NCI-H1417 (cell line): ENCODE results near the gene SPATA31C2.
"Not testable (repeated sequence)": the region's sequence is repeated elsewhere in the genome, so short reads cannot be mapped to it uniquely, and the experiment has no call there.

Experiments used
- DNase-seq, 3 experiments: peaks; one replicate each; lab custom pipeline; 2025; lab: John Stamatoyannopoulos, UW

SPATA31C2 gene

DNA sequence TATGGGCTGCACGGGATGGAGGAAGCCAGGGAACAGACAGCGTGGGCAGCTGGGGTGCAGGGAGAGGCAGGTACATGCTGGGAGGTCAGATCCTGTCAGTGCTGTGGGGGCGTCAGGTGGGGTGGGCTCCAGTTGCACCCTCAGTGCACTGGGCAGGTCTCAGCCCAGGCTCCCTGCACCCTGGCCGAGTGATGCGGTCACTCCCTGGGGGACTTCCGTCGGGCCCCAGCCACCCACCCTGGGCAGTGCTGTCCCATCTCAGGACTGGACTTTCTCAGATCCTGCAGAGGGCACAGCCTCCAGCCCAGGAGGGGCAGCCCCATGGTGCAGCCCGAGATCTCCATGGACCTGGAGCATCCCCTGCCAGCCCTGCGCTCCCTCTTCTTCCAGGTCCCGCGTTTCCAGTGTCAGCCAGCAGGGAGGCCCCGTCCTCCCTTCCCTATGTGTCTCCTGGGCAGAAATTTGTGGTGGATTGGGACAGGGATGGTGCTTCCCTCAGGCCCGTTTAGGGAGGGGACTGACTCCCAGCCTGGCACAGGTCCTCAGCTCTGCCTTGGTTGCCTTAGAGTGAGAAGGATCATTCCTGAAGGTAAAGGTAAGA is 10.5 kb downstream of the SPATA31C2 start:
- not testable (repeated sequence) for DNase-seq

DNA sequence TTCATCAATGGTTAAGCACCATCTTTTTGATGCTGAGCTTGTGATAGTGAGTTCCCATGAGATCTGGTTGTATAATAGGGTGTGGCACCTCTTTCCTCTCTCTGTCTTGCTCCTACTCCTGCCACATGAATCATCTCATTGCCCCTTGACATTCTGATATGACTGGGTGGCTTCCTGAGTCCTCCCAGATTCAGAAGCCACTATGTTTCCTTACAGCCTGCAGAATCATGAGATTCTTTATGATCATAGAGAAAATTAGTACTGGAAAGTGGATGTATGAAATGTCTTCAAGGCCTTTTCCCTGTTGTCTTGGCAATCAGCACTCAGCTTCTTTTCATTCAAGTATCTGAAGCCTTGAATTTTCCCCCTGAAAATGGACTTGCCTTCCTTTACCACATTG is 14.9 kb downstream of the SPATA31C2 start:
- not testable (repeated sequence) for DNase-seq

DNA sequence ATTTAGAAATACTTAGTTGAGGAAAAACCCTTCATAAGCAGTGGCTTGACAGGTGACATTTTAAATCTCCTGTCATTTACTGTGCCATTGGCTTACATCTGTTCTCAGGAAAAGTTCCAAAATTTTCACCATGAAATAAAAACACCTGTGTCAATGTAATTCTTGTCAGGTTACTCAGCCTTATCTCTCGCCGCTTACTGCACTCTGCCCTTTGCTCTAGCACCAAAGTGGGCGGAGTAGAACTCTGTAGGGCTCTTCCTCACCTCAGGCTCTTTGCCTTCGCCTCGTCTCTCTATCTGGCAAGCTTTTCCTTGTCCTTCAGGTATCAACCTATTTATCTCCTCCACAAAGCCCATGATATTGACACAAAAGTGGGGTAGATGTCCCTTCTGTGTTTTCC is 20.2 kb downstream of the SPATA31C2 start:
- DNase-seq: not testable (repeated sequence)

DNA sequence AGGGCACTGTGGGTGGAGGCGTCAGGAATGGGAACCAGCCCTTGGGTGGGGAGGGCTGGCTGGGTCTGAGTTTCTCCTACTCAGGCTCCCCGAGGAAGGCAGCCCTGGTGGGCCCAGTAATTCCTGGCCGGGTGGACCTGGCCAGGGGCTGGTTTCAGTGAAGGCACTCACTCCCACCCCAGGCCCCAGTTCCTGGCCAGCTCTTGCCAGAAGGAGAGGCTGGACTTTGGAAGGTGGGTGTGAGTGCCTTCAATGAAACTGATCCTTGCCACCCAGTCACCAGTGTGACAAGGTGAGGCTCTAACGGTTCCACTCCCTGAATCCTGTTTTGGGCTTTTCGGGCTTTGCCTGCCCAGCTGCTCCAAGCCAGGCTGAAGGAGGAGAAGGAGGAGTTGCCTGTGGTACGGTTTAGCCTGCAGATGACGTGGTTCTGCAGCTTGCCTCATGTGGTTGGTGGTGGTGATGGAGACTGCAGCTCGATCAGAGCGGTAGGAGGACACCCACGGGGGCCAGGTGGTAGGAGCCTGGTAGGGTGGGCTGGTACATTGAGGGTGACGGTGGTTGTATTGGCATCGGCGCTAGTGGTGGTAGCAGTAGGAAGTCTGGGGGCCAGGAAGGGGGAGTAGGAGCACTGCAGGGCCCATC is 23.2 kb downstream of the SPATA31C2 start:
- not testable (repeated sequence) for DNase-seq

DNA sequence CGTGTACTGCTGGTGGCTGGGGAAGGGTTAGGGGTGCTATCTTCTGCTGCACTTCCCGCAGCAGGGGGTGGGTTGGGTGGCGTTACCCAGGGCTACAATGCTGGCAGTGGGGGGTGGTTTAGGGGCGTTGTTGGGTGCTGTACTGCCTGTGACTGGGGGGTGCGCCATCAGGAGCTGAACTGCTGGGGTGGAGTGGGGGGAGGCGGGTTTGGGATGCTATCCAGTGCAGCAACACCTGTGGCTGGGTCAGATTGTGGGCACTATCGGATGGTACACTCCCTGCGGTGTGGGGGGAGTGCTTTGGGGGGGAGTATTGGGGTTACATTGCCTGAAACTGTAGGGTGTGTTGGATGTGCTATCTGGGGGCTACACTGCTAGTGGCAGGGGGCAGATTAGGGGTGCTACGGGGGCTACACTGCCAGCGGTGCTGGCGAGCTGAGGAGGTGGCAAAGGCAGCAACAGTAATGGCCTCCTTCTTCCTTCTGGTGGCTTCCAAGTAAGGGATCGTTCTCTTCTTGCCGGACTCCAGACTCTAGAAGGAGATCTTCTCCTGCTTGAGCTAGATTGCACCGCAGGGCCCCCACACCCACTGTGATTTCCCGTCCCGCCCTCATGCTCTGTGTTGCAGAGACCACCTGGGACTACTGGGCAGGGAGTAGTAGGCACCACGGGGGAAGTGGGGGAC is 23.9 kb downstream of the SPATA31C2 start:
- not testable (repeated sequence) for DNase-seq

DNA sequence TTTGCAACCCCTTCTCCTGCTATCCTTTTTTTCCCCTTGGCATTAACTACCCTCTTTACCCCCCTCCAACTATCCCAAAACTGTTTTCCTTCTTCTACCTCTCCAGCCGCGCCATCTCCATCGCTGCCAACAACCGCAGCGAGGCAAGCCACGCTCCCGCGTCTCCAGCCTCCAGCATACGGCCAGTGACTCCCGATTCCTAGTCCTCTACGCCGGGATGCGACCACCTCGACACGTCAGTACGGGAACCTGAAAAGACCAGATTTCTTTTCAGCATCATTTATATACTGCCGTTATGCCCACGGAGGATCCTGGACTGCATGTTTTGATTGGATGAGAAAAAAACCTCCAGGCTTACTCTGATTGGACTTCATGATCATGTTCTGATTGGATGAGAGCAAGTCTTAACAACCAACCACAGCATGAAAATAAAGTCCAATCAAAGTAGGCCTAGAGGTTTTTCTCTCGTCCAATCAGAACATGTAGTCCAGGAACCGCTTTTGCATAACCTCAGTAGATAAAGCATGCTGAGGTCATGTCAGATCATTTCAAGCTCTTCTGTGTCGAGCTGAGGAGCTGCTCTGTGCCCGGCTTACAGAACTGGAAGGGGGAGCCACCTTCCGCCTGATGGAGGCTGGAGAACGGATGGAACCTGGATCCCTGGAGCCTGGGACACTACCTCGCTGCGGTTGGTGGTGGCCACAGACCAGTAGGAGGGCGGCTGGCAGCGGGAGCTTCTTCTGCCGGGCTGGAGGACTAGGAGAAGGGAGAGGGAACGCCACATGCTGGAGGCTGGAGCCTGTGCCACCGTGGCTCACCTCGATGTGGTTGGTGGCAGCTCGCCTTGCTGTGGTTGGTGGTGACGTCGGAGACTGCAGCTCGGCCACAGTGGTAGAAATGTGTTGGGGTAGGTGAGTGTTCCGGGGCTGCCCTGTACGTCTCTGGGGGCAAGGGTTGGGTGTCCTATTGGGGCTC is 24.8 kb downstream of the SPATA31C2 start:
- not testable (repeated sequence) for DNase-seq

DNA sequence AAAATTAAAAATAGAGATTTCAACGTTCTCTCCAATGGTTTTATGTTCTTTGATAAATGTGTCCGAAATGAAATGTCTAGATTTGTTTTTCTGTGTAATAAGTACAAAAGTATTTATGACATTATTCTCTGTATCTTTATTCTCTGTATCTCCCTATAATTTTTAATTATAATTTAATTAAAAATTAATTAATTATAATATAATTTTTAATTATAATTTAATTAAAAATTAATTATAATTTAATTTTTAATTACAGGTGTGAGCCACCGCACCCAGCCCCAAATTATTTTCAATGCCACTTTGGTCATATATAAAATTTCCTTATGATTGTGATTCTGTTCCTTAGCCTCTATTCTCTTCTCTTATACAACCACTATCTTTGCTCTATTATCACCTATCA is 28.2 kb downstream of the SPATA31C2 start:
- DNase-seq: no peak

DNA sequence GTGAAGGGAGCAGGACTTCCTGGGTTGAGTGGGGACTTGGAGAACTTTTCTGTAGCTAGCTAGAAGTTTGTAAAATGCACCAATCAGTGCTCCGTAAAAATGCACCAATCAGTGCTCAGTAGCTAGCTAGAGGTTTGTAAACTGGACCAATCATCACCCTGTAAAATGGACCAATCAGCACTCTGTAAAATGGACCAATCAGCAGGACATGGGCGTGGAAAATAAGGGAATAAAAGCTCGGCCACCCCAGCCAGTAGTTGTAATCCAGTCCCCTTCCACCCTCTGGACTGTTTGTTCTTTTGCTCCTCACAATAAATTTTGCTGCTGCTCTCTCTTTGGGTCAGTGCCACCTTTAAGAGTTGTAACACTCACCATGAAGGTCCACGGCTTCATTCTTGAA is 29.5 kb downstream of the SPATA31C2 start:
- no peak for DNase-seq

DNA sequence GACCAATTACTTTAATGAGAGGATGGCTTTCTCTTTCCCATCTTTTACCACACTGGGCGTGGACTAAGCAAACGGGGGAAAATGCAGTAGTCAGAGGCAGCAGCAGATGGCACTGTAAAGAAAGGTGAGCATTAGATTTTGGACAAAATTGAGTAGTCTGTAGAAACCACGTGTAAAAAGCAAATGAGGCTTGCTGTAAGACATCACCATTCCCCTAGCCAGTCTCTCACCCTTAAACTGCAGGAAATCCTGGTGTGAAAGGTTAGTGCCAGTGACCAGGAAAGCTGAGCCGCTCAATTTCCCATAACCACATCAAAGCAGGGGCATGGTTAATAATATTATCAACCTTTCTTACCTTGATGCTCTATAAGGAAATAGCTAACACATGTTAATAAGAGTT is 31.8 kb downstream of the SPATA31C2 start:
- DNase-seq: peak in 1 of 3 experiments; percentile 26

DNA sequence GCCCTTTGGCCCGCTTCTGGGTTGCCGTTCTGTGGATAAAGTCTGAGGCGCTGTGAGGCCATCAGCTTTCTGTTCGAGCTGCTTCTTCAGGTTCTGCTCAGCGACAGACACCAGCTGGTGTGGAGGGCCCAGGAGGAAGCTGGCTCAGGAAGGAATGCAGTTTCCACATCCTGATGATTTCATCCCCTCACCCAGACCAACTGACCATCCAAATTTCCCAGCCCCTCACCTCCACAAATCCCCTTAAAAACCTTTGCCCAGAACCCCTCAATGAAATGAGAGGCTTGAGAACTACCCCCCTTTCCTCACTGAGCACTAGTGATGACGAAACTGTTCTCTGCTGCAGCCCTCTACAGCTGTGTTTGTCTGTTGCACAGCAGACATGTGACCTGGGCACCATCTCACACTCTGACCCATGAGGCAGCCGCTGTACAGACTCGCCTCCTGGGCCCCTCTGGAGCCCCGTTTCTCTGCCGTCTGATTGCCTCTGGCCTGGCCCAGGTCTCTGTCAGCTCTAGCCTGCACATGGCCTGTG is 45.4 kb downstream of the SPATA31C2 start:
- no peak for DNase-seq

DNA sequence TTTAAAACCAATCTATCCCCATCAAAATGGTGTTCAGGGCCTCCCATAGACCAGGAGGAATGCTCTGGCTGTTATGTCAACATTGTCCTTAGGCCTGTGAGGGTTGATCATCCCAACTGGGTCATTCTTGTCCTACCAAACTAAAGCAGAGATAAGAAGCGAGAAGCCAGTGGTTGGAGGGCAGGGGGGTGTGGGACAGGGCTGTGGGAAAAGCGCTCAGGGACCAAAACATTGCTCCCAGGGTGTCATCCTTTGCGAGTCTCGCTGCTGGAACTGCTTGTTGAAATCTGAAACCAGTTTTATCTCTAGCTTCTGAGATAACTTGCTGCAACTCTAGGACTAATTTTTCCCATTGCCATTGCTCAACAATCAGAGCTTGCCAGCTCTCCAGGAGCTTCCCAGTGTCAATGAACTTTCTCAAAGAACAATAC is 48.1 kb downstream of the SPATA31C2 start:
- no peak for DNase-seq

DNA sequence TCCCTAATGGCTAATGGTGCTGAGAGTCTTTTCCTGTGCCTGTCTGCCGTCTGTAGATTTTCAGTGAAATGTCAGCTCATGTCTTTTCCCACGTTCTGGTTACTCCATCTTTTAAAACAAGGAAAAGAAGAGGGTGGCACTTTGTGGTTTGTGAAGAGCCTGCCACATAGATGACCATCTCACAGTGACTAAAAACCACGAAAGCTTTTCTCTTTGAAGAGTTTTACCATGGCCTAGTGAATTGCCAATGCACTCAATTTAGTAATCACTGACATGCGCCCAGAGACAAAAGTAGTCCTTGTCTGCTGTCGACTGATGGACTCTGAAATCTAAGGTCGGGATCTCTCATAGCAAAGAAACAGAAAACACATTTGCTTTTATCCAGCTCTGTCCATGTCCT is 50.4 kb downstream of the SPATA31C2 start:
- DNase-seq: no peak

DNA sequence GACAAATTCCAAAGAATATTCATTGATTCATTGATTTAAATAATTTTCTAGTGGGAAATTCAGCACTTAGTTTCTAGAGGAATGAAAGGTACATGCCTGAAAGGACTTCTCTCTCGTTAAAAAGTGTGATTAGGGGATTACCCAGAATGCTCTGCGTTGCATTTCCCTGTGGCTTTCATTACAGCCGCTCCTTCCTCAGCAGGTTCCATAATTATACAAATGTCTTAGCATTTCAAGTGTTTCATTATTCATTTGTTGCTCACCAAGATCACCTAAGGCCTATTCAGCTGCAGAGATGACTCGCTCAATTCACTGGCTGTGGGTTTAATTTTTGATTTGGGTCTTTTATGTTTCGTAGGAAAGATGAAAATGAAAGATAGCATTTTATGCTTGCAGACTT is 52.8 kb downstream of the SPATA31C2 start:
- DNase-seq: no peak

DNA sequence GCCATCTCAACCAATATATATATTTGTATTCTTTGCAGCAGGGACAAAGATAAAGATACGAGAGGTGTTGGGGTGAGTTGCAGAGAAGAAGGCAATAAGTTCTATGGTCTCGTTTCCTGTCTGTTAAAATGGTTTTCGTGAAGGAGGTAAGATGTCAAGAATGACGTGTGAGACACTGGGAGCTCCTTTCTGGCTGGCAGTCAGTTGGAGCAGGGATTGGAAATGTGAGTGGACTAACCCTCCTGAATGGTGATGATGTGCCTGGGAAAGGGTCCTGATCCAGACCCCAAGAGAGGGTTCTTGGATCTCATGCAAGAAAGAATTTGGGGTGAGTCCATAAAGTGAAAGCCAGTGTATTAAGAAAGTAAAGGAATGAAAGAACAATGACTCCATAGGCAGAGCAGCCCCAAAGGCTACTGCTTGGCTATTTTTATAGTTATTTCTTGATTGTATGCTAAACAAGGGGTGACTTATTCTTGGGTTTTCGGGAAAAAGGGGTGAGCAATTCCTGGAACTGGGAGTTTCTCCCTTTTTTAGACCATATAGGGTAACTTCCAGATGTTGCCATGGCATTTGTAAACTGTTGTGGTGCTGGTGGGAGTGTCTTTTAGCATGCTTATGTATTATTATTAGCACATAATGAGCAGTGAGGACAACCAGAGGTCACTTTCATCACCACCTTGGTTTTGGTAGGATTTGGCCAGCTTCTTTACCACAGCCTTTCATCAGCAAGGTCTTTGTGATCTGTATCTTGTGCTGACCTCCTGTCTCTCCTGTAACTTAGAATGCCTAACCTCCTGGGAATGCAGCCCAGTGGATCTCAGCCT is 53.7 kb downstream of the SPATA31C2 start:
- no peak for DNase-seq
